ENCODE measurements around the gene MRPL41. TPM values are rescaled to one million over a fixed set of nuclear protein-coding genes. Genes with fewer than 3 reads are reported as not detected.

The MRPL41 gene
- total and polyA plus RNA-seq, 2 experiments from 2014 or later, result 32.8 to 146 TPM

- DNase-seq (ENCODE audit: low spot score) (no peak), ATAC-seq (peak; percentile 30; the same call in 2 of the 3 replicates)
- no peak overlapping the region for H3K4me3 Mint-ChIP-seq
- no peak overlapping the region for H3K27ac Mint-ChIP-seq
- H3K79me2 ChIP-seq (replicated peaks; ENCODE audit: insufficient read depth), result no peaks in the 10 kb centered on the region
- no peaks in the 10 kb centered on the region for H4K20me1 ChIP-seq (replicated peaks; ENCODE audit: insufficient read depth)
- TF ChIP-seq JUNB (IDR thresholded peaks at IDR 0.05; ENCODE audit: unreplicated experiment), result no peak
- TF ChIP-seq CTCF (conservative IDR thresholded peaks at IDR 0.05; ENCODE audit: low read depth in 2 of 2), result no peak
- no peak for TF ChIP-seq STAT1 (IDR thresholded peaks at IDR 0.05; ENCODE audit: unreplicated experiment)
- TF ChIP-seq ZNF331 (CRISPR knock-in tag; IDR thresholded peaks at IDR 0.05; ENCODE audit: low read depth), result no peak
- no peak for TF ChIP-seq NANOG (IDR thresholded peaks at IDR 0.05; ENCODE audit: borderline replicate concordance)
- TF ChIP-seq ZNF462 (CRISPR knock-in tag; IDR thresholded peaks at IDR 0.05), result no peak
- TF ChIP-seq REST (IDR thresholded peaks at IDR 0.05; ENCODE audit: unreplicated experiment), result no peak
- TF ChIP-seq ETS1 (IDR thresholded peaks at IDR 0.05), result no peak
- TF ChIP-seq ZNF114 (CRISPR knock-in tag; IDR thresholded peaks at IDR 0.05), result no peak
- no peak for TF ChIP-seq EZH2phosphoT487 (IDR thresholded peaks at IDR 0.05; ENCODE audit: unreplicated experiment)
- TF ChIP-seq POLR2AphosphoS5 (IDR thresholded peaks at IDR 0.05; ENCODE audit: low read depth), result no peak
- TF ChIP-seq EZH2 (IDR thresholded peaks at IDR 0.05; ENCODE audit: low read depth, unreplicated experiment), result no peak
- no peak for TF ChIP-seq CREB1 (CRISPR knock-in tag; IDR thresholded peaks at IDR 0.05; ENCODE audit: low read depth)
- H3K4me1 ChIP-seq (ENCODE audit: insufficient read depth), result no peaks in the 10 kb centered on the region
- no peak overlapping the region for H3K4me2 ChIP-seq
- H3K4me1 Mint-ChIP-seq, result peaks cover 2% of the 10 kb centered on the region; the same call in 1 of the 3 replicates
- no peaks in the 10 kb centered on the region for H3K36me3 ChIP-seq (ENCODE audit: insufficient read depth)
- H3K9me2 ChIP-seq (ENCODE audit: insufficient read depth), result no peaks in the 10 kb centered on the region
- H3K9me3 Mint-ChIP-seq, result peaks cover 24% of the 10 kb centered on the region
- no peak overlapping the region for H2AFZ ChIP-seq
- H3K4me3 ChIP-seq, result no peak overlapping the region
- peaks cover 10% of the 10 kb centered on the region; the same call in 2 of the 3 replicates for H3K36me3 Mint-ChIP-seq (ENCODE audit: low read depth)
- no peaks in the 10 kb centered on the region for H3K27me3 ChIP-seq (ENCODE audit: insufficient read depth)
- no peak overlapping the region for H3K27ac ChIP-seq (ENCODE audit: low read depth)
- peaks cover 14% of the 10 kb centered on the region for H3K27me3 Mint-ChIP-seq (ENCODE audit: insufficient read depth, low read depth, poor library complexity)
- H3F3A ChIP-seq (replicated peaks; ENCODE audit: low read depth), result no peaks in the 10 kb centered on the region
These were observed 36.9 kb upstream of the MRPL41 start for GRCh38 chr9:137514691-137515337.
